K562 (cell line): ENCODE data around the gene DMAC2. TPM values are rescaled to one million over a fixed set of nuclear protein-coding genes. Genes with fewer than 3 reads are reported as not detected.

Source experiments
- ATAC-seq: fragments of 200-7000 bp; cut with Tn5 transposase; 3 replicates; pipeline ENCODE4 v1.9.1; 2020; ENCODE audit warnings: moderate library complexity
- BruUV-seq: library from RNA; stranded (reverse); fragments of 400-500 nt; replicated peaks from 2 replicates; lab custom pipeline; 2021; lab: Mats Ljungman, UMichigan
- CTCF ChIA-PET: fragments of 300-600 bp; formaldehyde crosslinking; extraction: SDS; loops from one replicate; lab custom pipeline; 2021; ENCODE audit warnings: low intra/inter-chr PET ratio; lab: Yijun Ruan, JAX
- POLR2A ChIA-PET: fragments of 300-600, 350-650 bp; sonication (Branson Sonifier 250); formaldehyde crosslinking; extraction: SDS; loops from one replicate; lab custom pipeline; 2021; ENCODE audit warnings: antibody characterized with exemption, inconsistent platforms; lab: Yijun Ruan, JAX
- DNase-seq, 4 experiments: peaks; one replicate each; pipeline versions ENCODE4 v3.0.0 to v3.0.0-alpha.2; 2011 to 2018; ENCODE audit warnings: low spot score in 3 of 4, mixed read lengths in 3 of 4; ENCODE audit errors: extremely low read depth in 1 of 4
- FAIRE-seq: peaks from 2 replicates; lab custom pipeline; 2011; peaks lifted over from hg19 to GRCh38; lab: Jason Lieb, UNC
- H2AFZ ChIP-seq: 2 replicates; pipeline ENCODE4 v1.6.0; 2011; ENCODE audit warnings: low read depth, low read length, control low read depth, inconsistent platforms
- H3K27ac ChIP-seq: fragments of 200-600 bp; 3 replicates; pipeline ENCODE4 v1.8.0; 2011; ENCODE audit warnings: low read depth, mild to moderate bottlenecking, control low read depth, inconsistent platforms, low read length, moderate library complexity, mixed read lengths; ENCODE audit errors: extremely low read depth
- H3K27me3 ChIP-seq, 2 experiments: fragments of 300-600 bp in 1 of 2; 2 replicates in 1 of 2; 3 replicates in 1 of 2; pipeline versions ENCODE4 v1.6.0 to v1.8.0; 2011; ENCODE audit warnings: inconsistent platforms in 2 of 2, low read length in 2 of 2, mild to moderate bottlenecking in 1 of 2, mixed read lengths in 1 of 2, moderate library complexity in 1 of 2; ENCODE audit not compliant: control insufficient read depth in 2 of 2, insufficient read depth in 2 of 2
- H3K36me3 ChIP-seq: fragments of 300-600 bp; 3 replicates; pipeline ENCODE4 v1.8.0; 2011; ENCODE audit warnings: mild to moderate bottlenecking, low read length, inconsistent platforms; ENCODE audit not compliant: control insufficient read depth, insufficient read depth
- H3K4me1 ChIP-seq, 2 experiments: fragments of 200-600 bp in 1 of 2; replicated peaks in 1 of 2; 2 replicates in 1 of 2; 3 replicates in 1 of 2; pipeline versions ENCODE4 v1.5.1 to v1.8.0; 2011; ENCODE audit warnings: inconsistent platforms in 2 of 2, low read length in 2 of 2, mild to moderate bottlenecking in 1 of 2, mixed read lengths in 1 of 2, moderate library complexity in 1 of 2; ENCODE audit not compliant: control insufficient read depth in 2 of 2, insufficient read depth in 2 of 2
- H3K4me2 ChIP-seq: 2 replicates; pipeline ENCODE4 v1.6.1; 2011; ENCODE audit warnings: low read length, control low read depth, inconsistent platforms, mixed read lengths; ENCODE audit not compliant: insufficient read depth
- H3K4me3 ChIP-seq: fragments of 200-600 bp; sonication (generic), shearing (Covaris generic); 2 replicates; pipeline ENCODE4 v1.5.1; 2016; ENCODE audit warnings: control low read depth, inconsistent platforms
- H3K79me2 ChIP-seq: fragments of 200-600 bp; 3 replicates; pipeline ENCODE4 v1.8.0; 2011; ENCODE audit warnings: low read length, inconsistent platforms; ENCODE audit not compliant: control insufficient read depth, insufficient read depth
- H3K9ac ChIP-seq, 2 experiments: 2 replicates each; pipeline versions ENCODE4 v1.6.0 to v1.6.1; 2011; ENCODE audit warnings: low read depth in 2 of 2, low read length in 2 of 2, control low read depth in 1 of 2, inconsistent platforms in 1 of 2, mild to moderate bottlenecking in 1 of 2, mixed read lengths in 1 of 2; ENCODE audit not compliant: insufficient read depth in 1 of 2
- H3K9me1 ChIP-seq: one replicate; pipeline ENCODE4 v1.6.0; 2011; ENCODE audit warnings: inconsistent platforms, mild to moderate bottlenecking, low read length, moderate library complexity; ENCODE audit not compliant: control insufficient read depth, insufficient read depth
- H3K9me3 ChIP-seq: replicated peaks from 2 replicates; pipeline ENCODE4 v1.5.1; 2011; ENCODE audit warnings: low read depth, low read length, inconsistent platforms; ENCODE audit not compliant: control insufficient read depth, insufficient read depth
- H4K20me1 ChIP-seq: replicated peaks from 2 replicates; pipeline ENCODE4 v1.6.1; 2011; ENCODE audit warnings: low read length, inconsistent platforms, mixed read lengths; ENCODE audit not compliant: control insufficient read depth, insufficient read depth
- KAT7 ChIP-seq: sonication (generic); formaldehyde crosslinking; IDR thresholded peaks from 2 replicates; pipeline ENCODE4 v1.8.0; 2022; ENCODE audit warnings: missing genetic modification reagents, mild to moderate bottlenecking, borderline replicate concordance
- RERE ChIP-seq: sonication (generic); formaldehyde crosslinking; IDR thresholded peaks from 2 replicates; pipeline ENCODE4 v1.8.0; 2023; ENCODE audit warnings: missing genetic modification reagents, mild to moderate bottlenecking, borderline replicate concordance
- SAFB ChIP-seq: fragments of 200-400 bp; formaldehyde crosslinking; IDR thresholded peaks from 2 replicates; pipeline ENCODE4 v1.6.1; 2017; ENCODE audit warnings: low read depth, low read length, borderline replicate concordance
- SIN3B ChIP-seq: fragments of 450-650 bp; IDR thresholded peaks from 2 replicates; pipeline ENCODE4 v1.6.1; 2017; ENCODE audit warnings: low read depth, mild to moderate bottlenecking, moderate library complexity
- XRCC3 ChIP-seq: fragments of 450-650 bp; IDR thresholded peaks from 2 replicates; pipeline ENCODE4 v1.6.1; 2017; ENCODE audit warnings: mild to moderate bottlenecking, moderate library complexity
- ZBTB34 ChIP-seq: fragments of 250-450 bp; sonication (Bioruptor Pico); IDR thresholded peaks from 2 replicates; pipeline ENCODE4 v1.8.0; 2021; ENCODE audit warnings: mild to moderate bottlenecking, moderate library complexity
- ZNF121 ChIP-seq: sonication (generic); formaldehyde crosslinking; conservative IDR thresholded peaks from 2 replicates; pipeline ENCODE4 v1.8.0; 2022; ENCODE audit warnings: missing genetic modification reagents
- ZNF143 ChIP-seq: sonication (generic); formaldehyde crosslinking; IDR thresholded peaks from 2 replicates; pipeline ENCODE4 v1.9.0; 2022; ENCODE audit warnings: mild to moderate bottlenecking, missing genetic modification reagents
- ZNF224 ChIP-seq: sonication (generic); formaldehyde crosslinking; IDR thresholded peaks from 2 replicates; pipeline ENCODE4 v1.8.0; 2022; ENCODE audit warnings: mild to moderate bottlenecking, missing genetic modification reagents
- ZNF23 ChIP-seq: fragments of 250-450 bp; sonication (Bioruptor Pico); IDR thresholded peaks from 2 replicates; pipeline ENCODE4 v1.4.0; 2020; ENCODE audit warnings: mild to moderate bottlenecking
- ZNF395 ChIP-seq: fragments of 200-800 bp; sonication (Bioruptor generic); IDR thresholded peaks from 2 replicates; pipeline ENCODE4 v1.6.1; 2017; ENCODE audit warnings: missing genetic modification characterization, missing compliant biosample characterization
- ZNF507 ChIP-seq: conservative IDR thresholded peaks from 2 replicates; pipeline ENCODE4 v1.6.1; 2017; ENCODE audit warnings: missing genetic modification characterization, missing compliant biosample characterization
- ZNF76 ChIP-seq: fragments of 250-450 bp; sonication (Bioruptor Pico); IDR thresholded peaks from 2 replicates; pipeline ENCODE4 v1.4.0; 2020; ENCODE audit warnings: mild to moderate bottlenecking, moderate library complexity, borderline replicate concordance
- WGBS: fragments of 100-300 bp; shearing (Covaris generic); methylation state at CpG from one replicate; pipeline ENCODE4 v1.1.6; 2016; ENCODE audit warnings: low coverage, mixed read lengths; ENCODE audit not compliant: insufficient coverage; ENCODE audit errors: missing lambda C conversion rate; 5-methylcytosine and 5-hydroxymethylcytosine counted together
- in situ Hi-C: fragments of 300-500 bp; cut with MboI; formaldehyde crosslinking; loops from 4 replicates; pipeline ENCODE4 v1.15.0; 2018; ENCODE audit warnings: inconsistent platforms, mixed read lengths
- intact Hi-C: fragments of 100-400 bp; cut with micrococcal nuclease; formaldehyde crosslinking; loops from 2 replicates; pipeline ENCODE4 v1.14.2; 2022
- polyA plus RNA-seq, 8 experiments: library from polyadenylated mRNA; depleted of rRNA in 4 of 8; stranded (reverse) in 5 of 8; unstranded in 3 of 8; fragments of >200 nt; fragmentation: Nextera tagmentation in 2 of 8; fragmentation: Illumina TruSeq in 1 of 8; extraction: Ambion mirVana in 2 of 8; extraction: Trizol in 1 of 8; gene quantifications; 2 replicates each; pipeline versions ENCODE4 v1.2.1 to v1.2.3, GENCODE V29; 2011 to 2014; ENCODE audit warnings: inconsistent platforms in 1 of 8, missing spikeins in 1 of 8
- total RNA-seq, 7 experiments: library from RNA; depleted of rRNA in 6 of 7; stranded (reverse); fragments of >200 nt in 6 of 7; fragmentation: Illumina TruSeq in 2 of 7; extraction: Trizol in 2 of 7; gene quantifications; 2 replicates each; pipeline versions ENCODE4 v1.2.1 to v1.2.3, GENCODE V29; 2011 to 2021; ENCODE audit warnings: low replicate concordance in 1 of 7

The DMAC2 gene
- total and polyA plus RNA-seq, 9 of the 15 experiments (the other 6 are each of a cell fraction or from before 2014, with no cell fraction given) = 12.9 to 61.2 (median 43.1) TPM

- 49% methylated on average over 8 of the region's 8 CpGs for WGBS
- Histone ChIP-seq H3K36me3 (peaks cover 51% of the 10 kb centered on the region; the same call in 2 of the 3 replicates), H3K9me3 (no peaks in the 10 kb centered on the region), H3K4me1 (peaks cover 8 to 11% of the 10 kb centered on the region in 2 experiments), H3K9me1 (no peaks in the 10 kb centered on the region), H3K27me3 (no peaks in the 10 kb centered on the region), H2AFZ (no peak overlapping the region), H3K4me3 (no peak overlapping the region), H3K4me2 (no peak overlapping the region), H3K27ac (no peak overlapping the region), H4K20me1 (no peaks in the 10 kb centered on the region), H3K79me2 (no peaks in the 10 kb centered on the region), H3K9ac (no peak overlapping the region)
- DNase-seq = no peak
- POLR2A ChIA-PET = interaction anchor here (0.6 to 0.7 kb wide), 3 partner anchors 19 to 80 kb away, joined by 3 to 4 read pairs (median 3); partner anchors contain the start of gene DMAC2
- in situ Hi-C loops (no loop called here), intact Hi-C loops (no loop called here)
- CTCF ChIA-PET = interaction anchor here (0.6 kb wide), 1 partner anchor 260 kb away, joined by 3 read pairs; no protein-coding TSS in a partner anchor
- no peak for FAIRE-seq
- BruUV-seq = no TSS peak
- no peak for ATAC-seq
- no peak for TF ChIP-seq ZNF121
- TF ChIP-seq ZNF507 (tag) = no peak
- no peak for TF ChIP-seq SAFB
- no peak for TF ChIP-seq ZNF143 (CRISPR knock-in tag)
- TF ChIP-seq SIN3B = no peak
- TF ChIP-seq ZNF76 = no peak
- TF ChIP-seq RERE (CRISPR knock-in tag) = no peak
- no peak for TF ChIP-seq XRCC3
- no peak for TF ChIP-seq KAT7
- TF ChIP-seq ZNF395 (CRISPR knock-in tag) = no peak
- no peak for TF ChIP-seq ZNF224
- no peak for TF ChIP-seq ZBTB34
- TF ChIP-seq ZNF23 (CRISPR knock-in tag) = no peak
Observed at GRCh38 chr19:41420101-41420880, 19.4 kb downstream of the DMAC2 start.
